Kidney (tissue), 14 donors: ENCODE data around the gene FPR3. TPM values are rescaled to one million over a fixed set of nuclear protein-coding genes. Genes with fewer than 3 reads are reported as not detected.
A peak's percentile ranks its signal among the peaks of the same experiment; 100 is the strongest.
"Not testable (repeated sequence)": the region's sequence is repeated elsewhere in the genome, so short reads cannot be mapped to it uniquely, and the experiment has no call there.

ENCODE experiments used
- DNase-seq, 5 donors: peaks; one replicate each; pipeline ENCODE4 v3.0.0-alpha.2; 2013 to 2020
- FAIRE-seq: peaks from 2 replicates; lab custom pipeline; 2012; peaks lifted over from hg19 to GRCh38; lab: Jason Lieb, UNC
- H3K27ac ChIP-seq, 2 donors: one replicate each; pipeline ENCODE4 v1.7.0; 2013; ENCODE audit warnings: low read depth in 2 of 2, low read length in 2 of 2, inconsistent platforms in 1 of 2
- H3K27me3 ChIP-seq: one replicate; pipeline ENCODE4 v1.7.1; 2013; ENCODE audit warnings: low read length, inconsistent platforms; ENCODE audit not compliant: control insufficient read depth, insufficient read depth
- H3K36me3 ChIP-seq, 3 donors: one replicate each; pipeline versions ENCODE4 v1.7.0 to v1.7.1; 2013; ENCODE audit warnings: low read length in 3 of 3, control low read depth in 1 of 3, inconsistent platforms in 1 of 3; ENCODE audit not compliant: insufficient read depth in 3 of 3, control insufficient read depth in 2 of 3
- H3K4me1 ChIP-seq, 3 donors: one replicate each; pipeline versions ENCODE4 v1.7.0 to v1.7.1; 2013; ENCODE audit warnings: low read length in 3 of 3, inconsistent platforms in 1 of 3, low read depth in 1 of 3; ENCODE audit not compliant: control insufficient read depth in 2 of 3, insufficient read depth in 2 of 3
- H3K4me3 ChIP-seq, 3 donors: one replicate each; pipeline versions ENCODE4 v1.7.0 to v1.8.1; 2013; ENCODE audit warnings: low read length in 3 of 3, control low read depth in 1 of 3, inconsistent platforms in 1 of 3
- H3K9ac ChIP-seq, 3 donors: one replicate each; pipeline versions ENCODE4 v1.7.0 to v1.7.1; 2013; ENCODE audit warnings: low read length in 3 of 3, control low read depth in 1 of 3, inconsistent platforms in 1 of 3
- H3K9me3 ChIP-seq, 3 donors: one replicate each; pipeline versions ENCODE4 v1.7.0 to v1.7.1; 2013; ENCODE audit warnings: low read length in 3 of 3, control low read depth in 1 of 3, inconsistent platforms in 1 of 3; ENCODE audit not compliant: control insufficient read depth in 2 of 3, insufficient read depth in 1 of 3
- intact Hi-C: fragments of 100-400 bp; cut with DNase I; formaldehyde crosslinking; loops from one replicate; pipeline ENCODE4 v1.11.1; 2022
- polyA plus RNA-seq: library from polyadenylated mRNA; stranded (reverse); fragments of 350-450 nt; fragmentation: Illumina TruSeq; extraction: RNeasy Lipid Tissue Mini Kit (QIAGEN cat#74804); gene quantifications from one replicate; pipeline ENCODE4 v1.2.3, GENCODE V29; 2014; ENCODE audit warnings: low read depth, low replicate concordance; ENCODE audit not compliant: insufficient read depth
- total RNA-seq: library from RNA; stranded (reverse); fragmentation: NEBNext Ultra II Directional; extraction: Animal tissue kit (Norgen Biotek cat#: 25700); gene quantifications from one replicate; pipeline ENCODE4 v1.2.1, GENCODE V29; 2021
- TF ChIP-seq, protein P1 (sequence below): IDR thresholded peaks from 3 replicates; pipeline ENCODE4 v1.5.1; 2012; ENCODE audit warnings: mild to moderate bottlenecking, moderate library complexity, borderline replicate concordance; ENCODE audit not compliant: insufficient read depth; ENCODE audit errors: extremely low read depth
- donor health status: control.
- donor health status: control.
- donor health status: control.
- donor health status: control.
- donor health status: control.
- donor health status: DM: yes; HTN: yes; CAD: no.
- donor health status: Normal renal cell carcinoma (clear cell type).

FPR3 gene
- total and polyA plus RNA-seq, 2 donors from 2014 or later = 1.1 to 8.5 TPM

DNA sequence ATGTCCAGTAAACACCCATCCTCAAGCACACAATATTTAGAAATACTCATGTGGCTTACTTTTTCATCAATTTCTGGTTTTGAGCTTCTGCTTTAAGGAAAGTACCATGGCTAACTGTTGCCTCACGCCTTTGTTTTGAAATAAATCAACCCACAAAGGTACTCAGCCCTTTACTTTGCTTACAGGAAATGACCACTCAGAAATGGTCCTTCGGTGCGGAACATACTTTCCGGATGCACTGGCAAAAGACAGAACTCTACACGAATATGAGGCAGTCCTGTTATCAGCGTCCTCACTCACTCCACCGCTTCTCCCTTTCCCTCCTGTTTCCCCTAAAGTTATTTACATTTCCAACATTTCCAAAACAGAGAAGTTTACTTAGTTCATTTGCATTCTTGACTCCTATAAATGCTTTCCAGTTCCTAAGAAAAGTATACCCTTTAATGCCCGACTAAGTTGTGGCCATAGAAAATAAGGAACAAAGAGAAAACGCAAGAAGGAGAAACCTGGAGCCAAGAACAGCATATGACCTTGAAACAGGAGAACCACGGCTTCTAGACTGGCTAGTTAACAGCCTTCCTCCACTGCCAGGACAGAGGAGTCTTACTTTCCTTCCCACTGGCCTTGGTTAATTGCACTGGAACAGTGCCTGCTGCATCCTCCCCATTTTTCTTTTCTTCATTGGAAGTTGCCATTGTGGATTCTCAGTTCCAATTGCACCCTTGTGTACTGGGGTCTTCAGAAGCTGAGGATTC lies 23.4 kb upstream of the FPR3 start:
- intact Hi-C loops = no loop called here
- DNase-seq = no peak
- no peaks in the 10 kb centered on the region for H3K27me3 ChIP-seq
- H3K4me1 ChIP-seq = no peaks in the 10 kb centered on the region
- TF ChIP-seq, protein P1, sequence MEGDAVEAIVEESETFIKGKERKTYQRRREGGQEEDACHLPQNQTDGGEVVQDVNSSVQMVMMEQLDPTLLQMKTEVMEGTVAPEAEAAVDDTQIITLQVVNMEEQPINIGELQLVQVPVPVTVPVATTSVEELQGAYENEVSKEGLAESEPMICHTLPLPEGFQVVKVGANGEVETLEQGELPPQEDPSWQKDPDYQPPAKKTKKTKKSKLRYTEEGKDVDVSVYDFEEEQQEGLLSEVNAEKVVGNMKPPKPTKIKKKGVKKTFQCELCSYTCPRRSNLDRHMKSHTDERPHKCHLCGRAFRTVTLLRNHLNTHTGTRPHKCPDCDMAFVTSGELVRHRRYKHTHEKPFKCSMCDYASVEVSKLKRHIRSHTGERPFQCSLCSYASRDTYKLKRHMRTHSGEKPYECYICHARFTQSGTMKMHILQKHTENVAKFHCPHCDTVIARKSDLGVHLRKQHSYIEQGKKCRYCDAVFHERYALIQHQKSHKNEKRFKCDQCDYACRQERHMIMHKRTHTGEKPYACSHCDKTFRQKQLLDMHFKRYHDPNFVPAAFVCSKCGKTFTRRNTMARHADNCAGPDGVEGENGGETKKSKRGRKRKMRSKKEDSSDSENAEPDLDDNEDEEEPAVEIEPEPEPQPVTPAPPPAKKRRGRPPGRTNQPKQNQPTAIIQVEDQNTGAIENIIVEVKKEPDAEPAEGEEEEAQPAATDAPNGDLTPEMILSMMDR = no peak
- no peak overlapping the region for H3K4me3 ChIP-seq
- FAIRE-seq = no peak
- H3K36me3 ChIP-seq = no peaks in the 10 kb centered on the region
- H3K9ac ChIP-seq = no peak overlapping the region
- H3K27ac ChIP-seq = no peak overlapping the region
- H3K9me3 ChIP-seq = no peaks in the 10 kb centered on the region

DNA sequence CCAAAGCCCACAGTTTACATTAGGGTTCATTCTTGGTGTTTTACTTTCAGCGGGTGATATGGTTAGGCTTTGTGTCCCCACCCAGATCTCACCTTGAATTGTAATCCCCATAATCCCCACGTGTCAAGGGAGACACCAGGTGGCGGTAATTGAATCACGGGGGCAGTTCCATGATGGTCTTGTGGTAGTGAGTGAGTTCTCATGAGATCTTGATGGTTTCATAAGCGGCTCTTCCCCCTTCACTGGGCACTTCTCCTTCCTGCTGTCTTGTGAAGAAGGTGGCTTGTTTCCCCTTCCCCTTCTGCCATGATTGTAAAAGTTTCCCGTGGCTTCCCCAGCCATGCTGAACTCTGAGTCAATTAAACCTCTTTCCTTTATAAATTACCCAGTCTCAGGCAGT lies 22.0 kb upstream of the FPR3 start:
- intact Hi-C loops = no loop called here
- H3K4me3 ChIP-seq = no peak overlapping the region
- TF ChIP-seq, protein P1 = no peak
- no peak overlapping the region for H3K27ac ChIP-seq
- no peak overlapping the region for H3K9ac ChIP-seq
- no peaks in the 10 kb centered on the region for H3K4me1 ChIP-seq
- no peaks in the 10 kb centered on the region for H3K27me3 ChIP-seq
- FAIRE-seq (no peak), DNase-seq (no peak)
- H3K9me3 ChIP-seq = no peaks in the 10 kb centered on the region
- no peaks in the 10 kb centered on the region for H3K36me3 ChIP-seq

DNA sequence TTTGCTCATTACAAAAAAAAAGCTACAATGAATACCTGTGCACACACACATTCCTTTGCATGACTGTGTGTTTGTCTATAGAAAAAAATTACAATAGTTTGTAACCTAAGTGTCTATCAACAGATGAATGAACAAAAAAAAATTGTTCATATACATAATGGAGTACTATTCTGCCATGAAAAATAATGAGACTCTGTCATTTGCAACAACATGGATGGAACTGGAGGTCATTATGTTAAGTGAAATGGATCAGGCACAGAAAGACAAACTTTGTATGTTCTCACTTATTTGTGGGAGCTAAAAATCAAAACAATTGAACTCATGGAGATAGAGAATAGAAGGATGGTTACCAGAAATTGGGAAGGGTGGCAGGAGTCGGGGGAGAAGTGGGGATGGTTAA lies 18.4 kb upstream of the FPR3 start:
- H3K9ac ChIP-seq, H3K4me1 ChIP-seq, intact Hi-C loops, H3K27ac ChIP-seq, DNase-seq, H3K27me3 ChIP-seq, H3K9me3 ChIP-seq, H3K36me3 ChIP-seq, FAIRE-seq, H3K4me3 ChIP-seq: not testable (repeated sequence)

GRCh38 chr19:51777570-51778462 lies 17.1 kb upstream of the FPR3 start:
- no peaks in the 10 kb centered on the region for H3K36me3 ChIP-seq
- no peak overlapping the region for H3K27ac ChIP-seq
- TF ChIP-seq, protein P1 = peak; percentile 65
- no peak overlapping the region for H3K9ac ChIP-seq
- no peaks in the 10 kb centered on the region for H3K9me3 ChIP-seq
- no peaks in the 10 kb centered on the region for H3K4me1 ChIP-seq
- intact Hi-C loops = no loop called here
- H3K4me3 ChIP-seq = no peak overlapping the region
- FAIRE-seq = peak; percentile 41
- H3K27me3 ChIP-seq = no peaks in the 10 kb centered on the region
- DNase-seq = peak; percentile 59 to 93 (median 73)
